H1 (cell line): ENCODE results near the gene DPP10. TPM values are rescaled to one million over a fixed set of nuclear protein-coding genes. Genes with fewer than 3 reads are reported as not detected.

Source experiments
- CTCF ChIA-PET: fragments of 300-600 bp; sonication (Branson Sonifier 250); formaldehyde crosslinking; loops from one replicate; lab custom pipeline; 2021; ENCODE audit not compliant: partially characterized antibody; lab: Charles Lee
- POLR2A ChIA-PET: fragments of 300-600 bp; sonication (Branson Sonifier 250); formaldehyde crosslinking; loops from one replicate; lab custom pipeline; 2021; ENCODE audit warnings: inconsistent platforms; ENCODE audit not compliant: partially characterized antibody; lab: Charles Lee
- DNase-seq, 2 experiments: peaks; one replicate each; pipeline versions ENCODE4 v3.0.0 to v3.0.0-alpha.2; 2010 to 2022; ENCODE audit warnings: low spot score in 2 of 2, low read depth in 1 of 2, mixed read lengths in 1 of 2
- FAIRE-seq: peaks from 2 replicates; lab custom pipeline; 2011; peaks lifted over from hg19 to GRCh38; lab: Jason Lieb, UNC
- H2AFZ ChIP-seq: 2 replicates; pipeline ENCODE4 v1.8.1; 2012; ENCODE audit warnings: low read length, inconsistent platforms
- H2AK5ac ChIP-seq: 2 replicates; pipeline ENCODE4 v1.6.1; 2013; ENCODE audit warnings: low read depth, low read length
- H2BK120ac ChIP-seq: replicated peaks from 2 replicates; pipeline ENCODE3; 2013; ENCODE audit warnings: low read depth, low read length, inconsistent platforms
- H2BK12ac ChIP-seq: 2 replicates; pipeline ENCODE4 v1.6.1; 2013; ENCODE audit warnings: low read depth, low read length
- H2BK15ac ChIP-seq: 2 replicates; pipeline ENCODE4 v1.6.1; 2013; ENCODE audit warnings: low read length
- H2BK20ac ChIP-seq: 2 replicates; pipeline ENCODE4 v1.6.1; 2013; ENCODE audit warnings: low read length
- H2BK5ac ChIP-seq: 2 replicates; pipeline ENCODE4 v1.6.1; 2013; ENCODE audit warnings: low read depth, low read length
- H3K14ac ChIP-seq: 2 replicates; pipeline ENCODE4 v1.6.1; 2013; ENCODE audit warnings: inconsistent platforms; ENCODE audit not compliant: insufficient read length
- H3K18ac ChIP-seq: 2 replicates; pipeline ENCODE4 v1.6.1; 2013; ENCODE audit warnings: low read length; ENCODE audit errors: extremely low read depth
- H3K23ac ChIP-seq: 2 replicates; pipeline ENCODE4 v1.6.1; 2013; ENCODE audit warnings: inconsistent platforms; ENCODE audit not compliant: insufficient read length
- H3K23me2 ChIP-seq: 2 replicates; pipeline ENCODE4 v1.6.1; 2013; ENCODE audit warnings: low read depth, low read length
- H3K27ac ChIP-seq: 2 replicates; pipeline ENCODE4 v1.6.1; 2011; ENCODE audit warnings: low read depth, low read length, inconsistent platforms
- H3K27me3 ChIP-seq, 4 experiments: replicated peaks in 1 of 4; 1 replicate in 1 of 4; 2 replicates in 3 of 4; pipeline versions ENCODE4 v1.6.1 to v1.8.1; 2011 to 2013; ENCODE audit warnings: low read length in 3 of 4, mild to moderate bottlenecking in 3 of 4, inconsistent platforms in 2 of 4, mixed read lengths in 2 of 4, moderate library complexity in 1 of 4; ENCODE audit not compliant: control insufficient read depth in 3 of 4, insufficient read depth in 3 of 4; ENCODE audit errors: extremely low read depth in 1 of 4
- H3K36me3 ChIP-seq, 4 experiments: 2 replicates each; pipeline versions ENCODE4 v1.6.1 to v1.8.1; 2011 to 2013; ENCODE audit warnings: mild to moderate bottlenecking in 4 of 4, low read length in 3 of 4, moderate library complexity in 2 of 4, control low read depth in 1 of 4, inconsistent platforms in 1 of 4; ENCODE audit not compliant: insufficient read depth in 4 of 4, control insufficient read depth in 2 of 4
- H3K4ac ChIP-seq: replicated peaks from 2 replicates; pipeline ENCODE3; 2013; ENCODE audit warnings: low read length, low read depth, mixed read lengths, inconsistent platforms; ENCODE audit not compliant: insufficient read length
- H3K4me1 ChIP-seq, 4 experiments: replicated peaks in 1 of 4; 1 replicate in 1 of 4; 2 replicates in 3 of 4; pipeline versions ENCODE4 v1.6.1 to v1.8.1; 2011 to 2013; ENCODE audit warnings: low read length in 3 of 4, inconsistent platforms in 2 of 4, mixed read lengths in 1 of 4; ENCODE audit not compliant: insufficient read depth in 4 of 4, control insufficient read depth in 3 of 4
- H3K4me2 ChIP-seq, 2 experiments: 2 replicates each; pipeline versions ENCODE4 v1.6.1 to v1.8.1; 2011 to 2013; ENCODE audit warnings: low read depth in 2 of 2, low read length in 2 of 2, control low read depth in 1 of 2, inconsistent platforms in 1 of 2, mild to moderate bottlenecking in 1 of 2; ENCODE audit not compliant: insufficient read depth in 1 of 2
- H3K4me3 ChIP-seq, 4 experiments: fragments of 200-600, 300-600 bp in 1 of 4; sonication (generic), shearing (Covaris generic), sonication (Bioruptor Twin) in 1 of 4; 2 replicates each; pipeline versions ENCODE4 v1.5.1 to v1.8.1; 2011 to 2016; ENCODE audit warnings: low read length in 4 of 4, low read depth in 3 of 4, control low read depth in 2 of 4, inconsistent platforms in 2 of 4, mild to moderate bottlenecking in 2 of 4, mixed read lengths in 1 of 4, moderate library complexity in 1 of 4; ENCODE audit not compliant: insufficient read depth in 2 of 4; ENCODE audit errors: extremely low read depth in 1 of 4
- H3K56ac ChIP-seq: replicated peaks from 2 replicates; pipeline ENCODE3; 2013; ENCODE audit warnings: low read depth, mild to moderate bottlenecking, mixed read lengths, low read length, inconsistent platforms; ENCODE audit not compliant: insufficient read length
- H3K79me1 ChIP-seq: 2 replicates; pipeline ENCODE4 v1.6.1; 2013; ENCODE audit warnings: low read depth, low read length, control low read depth
- H3K79me2 ChIP-seq, 2 experiments: 2 replicates each; pipeline versions ENCODE4 v1.6.1 to v1.8.1; 2012 to 2013; ENCODE audit warnings: low read length in 2 of 2, mild to moderate bottlenecking in 2 of 2, inconsistent platforms in 1 of 2; ENCODE audit not compliant: insufficient read depth in 2 of 2, control insufficient read depth in 1 of 2
- H3K9ac ChIP-seq, 4 experiments: replicated peaks in 1 of 4; 1 replicate in 1 of 4; 2 replicates in 3 of 4; pipeline versions ENCODE4 v1.6.1 to v1.8.1; 2011 to 2013; ENCODE audit warnings: low read depth in 3 of 4, low read length in 3 of 4, control low read depth in 2 of 4, mild to moderate bottlenecking in 2 of 4, moderate library complexity in 2 of 4, inconsistent platforms in 1 of 4; ENCODE audit errors: extremely low read depth in 1 of 4
- H3K9me3 ChIP-seq, 2 experiments: 2 replicates each; pipeline versions ENCODE4 v1.6.1 to v1.8.1; 2012 to 2013; ENCODE audit warnings: mild to moderate bottlenecking in 2 of 2, moderate library complexity in 2 of 2, control low read depth in 1 of 2, inconsistent platforms in 1 of 2, low read depth in 1 of 2, low read length in 1 of 2, mixed read lengths in 1 of 2; ENCODE audit not compliant: insufficient read depth in 2 of 2
- H4K20me1 ChIP-seq, 2 experiments: replicated peaks in 1 of 2; 2 replicates each; pipeline versions ENCODE3 to v1.8.1; 2011 to 2013; ENCODE audit warnings: inconsistent platforms in 2 of 2, low read length in 2 of 2, mild to moderate bottlenecking in 1 of 2; ENCODE audit not compliant: insufficient read depth in 2 of 2, control insufficient read depth in 1 of 2
- H4K5ac ChIP-seq: 2 replicates; pipeline ENCODE4 v1.6.1; 2013; ENCODE audit warnings: low read length, low read depth, mixed read lengths, inconsistent platforms; ENCODE audit not compliant: insufficient read length
- H4K8ac ChIP-seq: 2 replicates; pipeline ENCODE4 v1.8.0; 2013; ENCODE audit warnings: mild to moderate bottlenecking, moderate library complexity, low read length, inconsistent platforms; ENCODE audit not compliant: insufficient read depth; ENCODE audit errors: extremely low read depth
- H4K91ac ChIP-seq: replicated peaks from 2 replicates; pipeline ENCODE3; 2013; ENCODE audit warnings: low read length, mixed read lengths, inconsistent platforms; ENCODE audit not compliant: insufficient read length
- CTCF ChIP-seq, 3 experiments: IDR thresholded peaks; 1 replicate in 2 of 3; 2 replicates in 1 of 3; pipeline versions ENCODE4 v1.5.1 to v1.6.1; 2011; ENCODE audit warnings: low read length in 3 of 3, mild to moderate bottlenecking in 3 of 3, inconsistent platforms in 2 of 3, low read depth in 1 of 3, moderate library complexity in 1 of 3; ENCODE audit not compliant: insufficient read depth in 1 of 3; ENCODE audit errors: control extremely low read depth in 1 of 3
- KDM5A ChIP-seq: fragments of 200-600 bp; IDR thresholded peaks from 2 replicates; pipeline ENCODE4 v1.7.1; 2012; ENCODE audit warnings: mild to moderate bottlenecking, low read length, inconsistent platforms, mixed read lengths
- RAD21 ChIP-seq, 2 experiments: IDR thresholded peaks in 1 of 2; conservative IDR thresholded peaks in 1 of 2; 2 replicates each; pipeline ENCODE4 v1.6.1; 2011; ENCODE audit warnings: low read depth in 2 of 2, low read length in 2 of 2, improper control_type of control experiment in 1 of 2, inconsistent platforms in 1 of 2, mild to moderate bottlenecking in 1 of 2, moderate library complexity in 1 of 2
- WGBS, 2 experiments: shearing (Covaris generic) in 1 of 2; methylation state at CpG; one replicate each; pipeline versions ENCODE4 v1.1.6 to v1.1.7; 2013 to 2015; ENCODE audit warnings: low lambda C conversion rate in 2 of 2, mixed read lengths in 2 of 2, inconsistent platforms in 1 of 2, low coverage in 1 of 2, missing lambda C conversion rate in 1 of 2; ENCODE audit not compliant: insufficient replicate concordance in 2 of 2, insufficient coverage in 1 of 2, insufficient read length in 1 of 2; ENCODE audit errors: extremely low coverage in 1 of 2, missing lambda C conversion rate in 1 of 2; 5-methylcytosine and 5-hydroxymethylcytosine counted together
- polyA plus RNA-seq, 7 experiments: library from polyadenylated mRNA; depleted of rRNA in 3 of 7; stranded (reverse) in 5 of 7; unstranded in 2 of 7; fragments of >200 nt in 5 of 7; fragments of 200-250 nt in 2 of 7; gene quantifications; 1 replicate in 5 of 7; 2 replicates in 1 of 7; 4 replicates in 1 of 7; pipeline versions ENCODE4 v1.2.1 to v1.2.3, GENCODE V29; 2011 to 2013; ENCODE audit warnings: missing spikeins in 2 of 7, mixed read lengths in 2 of 7
- total RNA-seq: library from RNA; stranded (reverse); fragmentation: NEBNext Ultra II Directional; extraction: Animal tissue kit (Norgen Biotek cat#: 25700); gene quantifications from 2 replicates; pipeline ENCODE4 v1.2.1, GENCODE V29; 2021

Gene DPP10
- total and polyA plus RNA-seq, 2 of the 8 experiments (the other 6 are each of a cell fraction or from before 2014, with no cell fraction given): 3.3 to 7.2 TPM

- Histone ChIP-seq H3K27ac (no peak overlapping the region), H3K79me1 (no peaks in the 10 kb centered on the region), H3K9ac (no peak overlapping the region), H3K4ac (no peak overlapping the region), H2BK20ac (no peak overlapping the region), H2BK12ac (no peak overlapping the region), H4K91ac (no peak overlapping the region), H4K20me1 (peaks cover 12 to 13% of the 10 kb centered on the region in 2 experiments), H2AFZ (no peak overlapping the region), H3K4me1 (peaks cover 0 to 3% (median 1%) of the 10 kb centered on the region in 4 experiments; a peak in 4 of 7 replicates), H3K4me2 (peak overlapping the region in 1 of 2 experiments; percentile 96; a peak in 2 of 4 replicates), H3K79me2 (peaks cover 0 to 10% of the 10 kb centered on the region in 2 experiments; a peak in 2 of 4 replicates), H3K23ac (no peak overlapping the region), H4K8ac (no peak overlapping the region), H2BK5ac (no peak overlapping the region), H4K5ac (no peak overlapping the region), H3K14ac (no peak overlapping the region), H3K4me3 (peak overlapping the region in 2 of 4 experiments; percentile 64 to 86; a peak in 3 of 8 replicates), H3K23me2 (peaks cover 11% of the 10 kb centered on the region), H2BK15ac (no peak overlapping the region), H3K56ac (no peak overlapping the region), H3K36me3 (no peaks in the 10 kb centered on the region), H2BK120ac (no peak overlapping the region), H3K9me3 (no peaks in the 10 kb centered on the region), H3K18ac (no peak overlapping the region), H2AK5ac (no peak overlapping the region), H3K27me3 (peaks cover 2 to 27% (median 25%) of the 10 kb centered on the region in 4 experiments)
- 56% methylated on average over 6 of the region's 6 CpGs; no CpG with 5 or more reads in 1 of the 2 experiments for WGBS, 2 experiments
- DNase-seq: no peak
- peak; percentile 13 for FAIRE-seq
- ChIA-PET POLR2A (no interaction called here), CTCF (interaction anchor here (0.6 to 4.2 kb wide), 12 partner anchors 9 to 664 kb away, joined by 3 to 35 read pairs (median 4); no protein-coding TSS in a partner anchor)
- TF ChIP-seq RAD21 (IDR thresholded peaks at IDR 0.05 in 1 of 2, conservative IDR thresholded peaks at IDR 0.05 in 1 of 2; ENCODE audit: low read depth in 2 of 2, low read length in 2 of 2) (peak; percentile 27 to 51), KDM5A (no peak), CTCF (IDR thresholded peaks at IDR 0.05; ENCODE audit: control extremely low read depth in 1 of 3, insufficient read depth in 1 of 3, low read depth in 1 of 3, low read length in 3 of 3) (peak in 2 of 3 experiments; percentile 30 to 32; a peak in 3 of 4 replicates)
Measured at GRCh38 chr2:115163572-115163971, 721.1 kb downstream of the DPP10 start.
